GM19324 (cell line): ENCODE results near the gene RAD51B.
"Not testable (repeated sequence)": the region's sequence is repeated elsewhere in the genome, so short reads cannot be mapped to it uniquely, and the experiment has no call there.

ENCODE experiments used
- ATAC-seq: cut with Tn5 transposase; IDR thresholded peaks from one replicate; pipeline ENCODE4 v1.9.1; 2021; ENCODE audit warnings: mild to moderate bottlenecking, moderate library complexity; ENCODE audit not compliant: unreplicated experiment, low FRiP score

RAD51B gene

DNA sequence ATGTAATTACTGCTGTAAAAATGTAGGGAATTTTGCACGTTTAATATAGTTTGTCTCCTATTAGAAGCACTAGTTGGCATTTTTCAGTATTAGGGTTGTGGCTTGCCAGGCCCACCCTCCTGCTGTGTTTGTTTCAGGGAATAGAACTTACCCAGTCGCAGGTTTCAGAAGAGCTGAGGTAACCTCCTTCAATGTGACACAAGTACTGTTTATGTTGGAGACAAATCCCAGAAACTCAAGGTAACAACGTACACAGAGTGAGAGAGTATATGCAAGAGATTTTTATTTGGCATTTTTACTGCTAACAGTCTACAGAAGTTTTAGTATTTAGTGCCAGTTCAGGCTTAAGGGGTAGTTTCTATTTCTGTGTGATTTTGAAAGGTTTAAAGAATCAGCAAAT is 284.3 kb downstream of the RAD51B start:
- no peak for ATAC-seq

DNA sequence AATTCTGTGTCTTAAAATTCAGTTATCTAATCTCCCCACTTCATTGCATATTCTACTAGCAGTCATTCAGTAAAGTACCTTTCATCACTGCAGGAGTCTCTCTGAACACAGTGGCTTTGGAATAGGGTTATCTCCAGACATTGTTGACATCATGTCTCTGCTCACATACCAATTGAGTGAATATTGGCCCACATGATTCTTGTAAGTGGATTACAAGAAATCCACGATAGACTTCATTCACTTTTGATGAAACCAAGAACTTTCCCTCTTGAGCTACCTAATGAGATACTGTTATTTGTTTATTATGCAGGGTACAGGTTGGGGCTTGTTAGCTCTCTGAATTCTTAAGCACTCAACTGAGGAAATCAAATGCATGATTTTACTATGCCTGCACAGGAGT is 284.9 kb downstream of the RAD51B start:
- ATAC-seq: no peak

DNA sequence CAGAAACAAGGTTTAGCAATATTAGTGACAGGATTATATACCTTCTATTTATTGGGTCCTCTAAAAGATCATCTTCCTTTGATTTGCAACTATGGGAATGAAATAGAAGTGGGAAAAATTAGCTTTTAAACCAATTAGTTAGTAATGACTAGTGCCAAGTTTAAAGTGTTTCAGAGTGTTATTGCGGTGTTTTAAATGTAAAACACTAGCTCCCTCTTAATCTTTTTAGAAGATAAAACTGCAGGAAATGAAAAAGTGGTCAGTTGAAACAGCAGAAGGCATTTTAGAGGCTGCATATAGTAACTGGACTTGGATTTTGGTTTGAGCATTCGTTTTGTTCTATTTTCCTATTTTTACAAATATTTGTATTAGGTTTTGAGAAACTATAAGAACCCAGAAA is 286.2 kb downstream of the RAD51B start:
- ATAC-seq: no peak

DNA sequence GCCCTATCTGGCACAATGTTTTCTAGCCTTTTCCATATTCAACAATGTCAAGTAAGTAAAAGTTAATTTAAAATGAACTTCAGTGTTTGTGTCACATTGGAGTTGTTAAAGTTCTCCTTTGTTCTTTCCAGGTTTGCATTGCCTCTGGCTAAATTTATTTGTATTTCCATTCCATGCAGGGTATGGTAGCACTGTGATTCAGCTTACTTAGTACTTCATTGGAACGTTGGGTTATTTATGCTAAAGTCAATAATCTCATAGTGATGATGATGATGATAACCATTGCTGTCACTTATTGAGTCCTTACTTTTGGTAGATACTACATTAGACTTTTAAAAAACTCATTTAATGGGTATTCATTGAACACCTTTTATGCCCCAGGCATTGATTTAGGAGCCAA is 286.9 kb downstream of the RAD51B start:
- no peak for ATAC-seq

DNA sequence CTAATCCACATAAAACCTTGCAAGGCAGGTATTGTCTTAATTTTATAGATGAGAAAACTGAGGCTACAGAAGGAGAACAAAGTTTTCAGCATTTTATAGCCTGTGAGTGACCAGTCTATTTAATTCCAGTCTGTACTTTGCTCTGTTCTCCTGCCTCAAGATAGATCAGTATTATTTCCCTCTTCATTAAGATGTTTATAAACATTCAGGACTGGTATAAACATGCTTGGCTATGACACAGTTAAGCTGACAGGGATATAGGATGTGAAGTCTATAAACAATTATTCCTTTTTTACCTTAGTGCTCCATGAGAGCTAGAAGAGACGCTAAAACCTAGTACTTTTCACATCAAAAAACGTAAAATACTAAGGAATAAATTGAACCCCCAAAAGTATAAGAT is 287.3 kb downstream of the RAD51B start:
- no peak for ATAC-seq

DNA sequence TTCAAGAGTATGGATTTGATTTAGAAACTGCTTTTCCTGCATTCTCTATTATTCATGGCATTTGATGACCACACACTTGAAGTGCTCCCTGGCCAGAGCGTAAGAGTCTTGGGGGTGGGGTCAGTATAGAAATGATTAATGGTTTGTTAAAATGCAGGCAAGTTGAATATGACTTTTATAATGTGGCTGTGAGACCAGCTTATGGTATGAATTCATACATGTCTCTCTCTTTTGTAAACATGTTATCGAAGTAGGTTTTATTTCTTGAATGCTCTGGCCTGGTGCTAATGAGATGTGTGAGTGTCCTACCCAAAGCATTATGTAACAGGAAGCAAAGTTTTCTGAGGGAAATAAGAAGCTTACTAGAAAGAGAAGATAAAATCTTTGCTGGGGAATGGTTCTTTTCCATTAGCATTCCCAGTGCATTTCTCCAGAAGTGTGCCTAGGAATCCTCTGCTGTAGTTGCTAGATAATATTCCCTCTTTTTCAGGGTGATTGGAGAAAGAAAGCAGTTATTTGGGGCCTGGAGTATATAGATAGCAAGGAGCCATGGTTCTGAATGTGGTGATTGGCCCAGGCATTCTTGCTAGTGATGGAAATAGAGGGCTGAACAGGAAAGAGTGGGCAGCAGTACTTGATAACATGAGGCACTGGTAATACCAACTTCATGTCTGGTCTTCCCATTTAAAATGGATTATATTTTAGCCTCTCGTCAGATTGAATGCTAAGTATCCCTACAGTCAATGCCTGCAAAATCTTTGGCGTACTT is 289.7 kb downstream of the RAD51B start:
- ATAC-seq: no peak

DNA sequence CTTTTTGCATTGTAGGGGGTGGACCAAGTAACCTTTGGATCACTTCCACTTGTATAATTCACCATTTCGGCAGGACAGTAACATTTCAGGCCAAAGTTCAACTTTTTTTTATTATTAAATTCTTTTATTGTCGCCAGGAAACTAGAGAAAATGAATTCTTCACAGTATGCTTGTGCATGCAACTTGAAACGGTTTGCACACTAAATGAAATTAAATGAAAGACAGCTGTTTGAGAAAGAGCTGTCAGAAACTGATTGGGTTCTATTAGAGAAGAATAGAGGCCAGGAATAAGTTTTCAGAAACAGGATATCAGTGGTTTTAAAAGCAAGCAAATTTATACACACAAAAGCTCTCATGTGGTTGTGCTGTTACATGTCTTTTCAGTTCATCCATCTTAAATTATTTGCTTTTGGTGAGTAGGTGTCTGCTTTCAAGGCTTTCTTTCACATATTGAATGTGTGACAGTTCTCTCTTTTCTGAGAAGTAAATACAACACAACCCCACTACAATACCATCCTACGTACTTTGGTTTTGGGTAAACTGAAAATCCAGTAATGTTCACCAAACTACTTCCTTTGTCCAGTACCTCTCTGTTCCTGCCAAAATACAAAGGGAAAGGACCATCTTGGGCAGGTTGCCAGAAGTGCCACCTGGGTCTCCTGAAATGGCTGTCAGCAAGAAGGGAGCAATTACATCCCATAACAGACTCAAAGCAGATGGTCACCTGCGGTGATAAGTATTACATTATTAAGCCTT is 291.7 kb downstream of the RAD51B start:
- no peak for ATAC-seq

DNA sequence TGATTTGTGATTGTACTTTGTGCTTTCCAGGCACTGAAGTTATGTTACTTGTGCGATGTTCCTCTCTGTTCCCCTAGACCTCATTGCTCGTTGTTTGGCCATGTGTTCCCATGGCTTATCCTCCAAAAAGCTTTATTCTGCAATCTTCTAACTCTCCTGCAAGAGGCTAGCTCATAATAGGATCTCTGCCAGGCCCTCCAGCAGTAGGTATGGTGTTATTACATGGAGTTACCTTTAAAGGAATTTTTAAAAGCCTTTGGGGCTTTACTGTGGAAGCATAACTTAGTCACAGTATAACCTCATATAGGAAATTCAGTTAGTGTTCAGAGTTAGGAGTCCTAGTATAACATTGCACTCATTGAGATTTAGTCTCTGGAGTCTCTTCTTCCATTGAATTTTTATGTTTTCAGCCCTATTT is 292.3 kb downstream of the RAD51B start:
- ATAC-seq: no peak

DNA sequence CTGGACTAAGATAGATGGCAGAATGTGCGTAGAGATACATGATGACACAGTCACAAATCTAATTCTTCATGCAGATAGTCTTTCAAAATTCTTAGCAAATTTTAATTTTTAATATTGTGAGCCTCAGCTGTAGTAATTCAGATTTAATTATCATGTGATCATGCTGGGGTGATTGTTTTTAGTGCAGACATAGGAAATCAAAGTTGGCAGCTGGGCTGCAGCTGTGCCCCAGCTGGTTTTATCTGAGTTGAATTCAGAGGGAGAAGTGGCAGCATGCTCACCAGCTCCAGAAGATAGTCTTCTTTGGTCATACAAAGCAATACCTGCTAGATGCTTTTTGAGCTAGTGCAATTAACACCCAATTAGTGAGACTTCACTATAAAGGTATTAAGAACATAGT is 292.9 kb downstream of the RAD51B start:
- no peak for ATAC-seq

DNA sequence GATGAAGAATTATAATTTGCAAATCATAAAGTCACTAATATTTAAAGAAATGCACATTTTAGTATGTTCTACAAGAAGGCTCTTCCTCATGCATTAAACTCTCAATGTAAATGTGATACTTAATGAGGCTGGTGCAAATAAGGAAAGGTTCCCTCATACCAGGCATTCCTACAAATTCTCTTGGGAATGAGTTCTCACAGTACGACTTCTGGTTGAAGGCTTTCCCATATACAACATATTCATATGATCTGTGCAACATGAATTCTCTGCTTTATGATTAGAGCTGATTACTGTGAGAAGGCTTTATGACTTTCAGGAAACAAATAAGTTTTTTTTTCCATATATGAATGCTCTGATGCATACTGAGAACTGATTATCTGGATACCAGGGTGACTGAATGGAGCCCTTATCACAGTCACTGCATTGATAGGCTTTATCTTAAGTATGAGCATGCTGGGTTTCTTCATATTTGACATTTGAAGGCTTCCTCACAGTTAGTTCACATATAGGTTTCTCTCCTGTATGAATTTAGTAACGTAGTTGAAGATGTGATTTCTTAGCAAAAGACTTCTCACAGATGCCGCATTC is 293.9 kb downstream of the RAD51B start:
- ATAC-seq: no peak

DNA sequence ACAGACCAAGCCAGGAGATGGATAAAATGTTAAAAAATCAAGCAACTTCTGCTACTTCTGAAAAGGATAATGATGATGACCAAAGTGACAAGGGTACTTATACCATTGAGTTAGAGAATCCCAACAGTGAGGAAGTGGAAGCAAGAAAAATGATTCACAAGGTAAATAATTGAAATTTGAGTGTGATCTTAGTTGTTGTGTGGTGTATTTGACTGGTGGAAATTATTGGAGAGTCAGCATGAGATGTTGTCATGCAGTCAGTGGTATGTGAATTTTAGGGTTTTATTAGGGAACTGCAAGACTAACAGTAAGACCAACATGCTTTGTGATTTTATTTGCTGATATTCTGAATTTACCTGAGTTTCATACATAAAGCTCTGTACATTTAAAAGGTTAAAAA is 296.4 kb downstream of the RAD51B start:
- ATAC-seq: not testable (repeated sequence)

DNA sequence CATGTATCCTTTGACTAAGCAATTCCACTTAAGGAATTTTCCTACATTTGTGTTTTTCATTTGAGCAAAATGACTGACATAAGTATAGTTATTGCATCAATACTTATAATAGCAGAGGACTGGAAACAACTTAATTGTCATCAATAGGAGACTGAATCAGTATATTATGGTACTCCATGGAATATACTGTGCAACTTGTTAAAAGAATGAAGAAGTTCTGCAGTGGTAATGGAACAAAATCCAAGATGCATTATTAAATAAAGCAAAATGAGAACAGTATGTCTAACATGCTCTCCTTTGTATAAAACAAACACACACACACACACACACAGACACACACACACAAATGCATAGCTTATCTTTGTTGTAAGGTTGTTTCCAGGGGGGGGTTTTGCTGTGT is 303.1 kb downstream of the RAD51B start:
- ATAC-seq: no peak

DNA sequence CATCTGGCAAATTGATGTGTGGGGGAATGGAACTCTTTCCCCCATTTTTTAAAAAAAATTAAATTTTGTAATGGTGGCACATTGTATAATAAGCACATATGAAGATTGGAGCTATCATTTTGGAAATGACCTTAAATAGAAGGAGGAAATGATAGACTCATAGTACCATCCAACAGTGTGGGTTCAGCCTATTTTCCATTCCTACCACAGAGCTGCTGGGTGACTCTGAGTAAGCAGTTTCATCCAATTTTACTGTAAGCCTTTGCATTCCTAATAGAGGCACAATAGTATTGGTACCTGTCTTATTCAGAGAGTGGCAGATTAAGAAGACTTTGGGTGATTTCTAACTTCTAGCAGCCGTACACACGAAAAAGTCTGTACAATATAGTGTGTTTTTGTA is 304.5 kb downstream of the RAD51B start:
- no peak for ATAC-seq

DNA sequence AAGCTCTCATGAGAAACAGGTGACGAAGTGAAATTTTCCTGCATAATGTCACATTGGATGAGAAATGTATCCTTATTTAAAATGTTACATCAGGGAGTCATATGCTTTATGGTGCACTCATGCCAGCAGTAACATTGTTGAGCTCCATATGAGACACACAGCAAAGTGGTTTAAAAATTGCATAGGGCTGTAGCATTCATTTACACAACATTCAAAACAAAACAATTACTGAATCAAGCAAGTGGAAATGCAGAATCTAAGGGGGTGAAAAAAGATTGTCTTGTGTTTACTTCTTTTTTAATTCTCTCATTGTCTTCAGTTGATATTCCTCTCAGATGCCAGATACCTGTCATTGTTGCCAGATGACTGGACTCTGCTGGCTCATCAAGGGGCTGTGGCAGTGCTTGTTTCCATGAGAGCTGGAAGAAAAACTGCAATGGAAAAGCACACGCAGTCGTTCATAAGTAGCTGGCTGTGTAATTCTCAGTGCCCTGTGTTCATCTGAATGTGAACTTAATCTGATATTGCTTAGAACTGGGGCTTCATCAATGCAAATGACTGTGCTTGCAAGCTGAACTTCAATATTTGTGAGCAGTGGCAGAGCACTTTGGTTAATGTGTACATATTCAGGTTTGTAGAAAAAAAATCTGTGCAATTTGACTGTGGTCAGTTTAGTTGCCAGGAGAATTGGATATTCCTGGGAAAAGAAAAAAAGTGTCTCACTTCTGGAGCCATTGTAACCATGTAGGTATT is 305.6 kb downstream of the RAD51B start:
- ATAC-seq: no peak

DNA sequence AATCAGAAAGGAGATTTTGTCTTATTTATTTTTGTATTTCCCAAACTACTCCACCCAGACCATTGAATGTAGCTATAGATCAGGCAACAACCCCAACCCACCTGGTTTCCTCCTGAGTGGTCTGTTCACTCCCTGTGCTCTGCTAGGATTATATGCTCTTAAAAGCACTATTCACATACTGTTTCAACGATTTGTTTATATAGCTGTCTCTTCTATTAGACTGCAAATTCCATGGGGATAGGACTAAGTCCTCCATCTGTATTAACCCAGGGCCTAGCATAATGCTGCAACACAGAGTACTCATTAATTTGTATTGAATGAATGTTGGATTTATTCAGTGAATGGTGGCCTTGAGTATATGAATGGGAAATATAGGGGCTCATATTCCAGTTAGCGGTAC is 307.6 kb downstream of the RAD51B start:
- no peak for ATAC-seq

DNA sequence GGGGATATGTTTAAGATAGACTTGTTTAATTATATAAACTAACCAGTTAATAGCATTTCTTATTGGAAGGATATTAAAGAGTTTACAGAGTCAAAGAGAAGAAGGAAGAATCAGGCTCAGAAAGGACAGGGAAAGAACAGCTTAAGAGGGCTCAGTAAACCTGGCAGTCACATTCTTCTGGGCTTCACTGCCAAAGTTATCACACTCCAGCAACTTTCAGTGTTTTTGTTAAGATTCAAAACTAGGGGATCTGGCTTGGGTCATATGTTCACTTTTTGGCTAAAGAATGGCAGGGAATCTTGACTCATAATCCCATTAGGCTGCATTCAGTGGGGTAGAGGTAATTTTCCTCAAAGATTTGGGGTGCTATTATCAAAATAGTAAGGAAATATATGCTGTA is 312.3 kb downstream of the RAD51B start:
- ATAC-seq: no peak

DNA sequence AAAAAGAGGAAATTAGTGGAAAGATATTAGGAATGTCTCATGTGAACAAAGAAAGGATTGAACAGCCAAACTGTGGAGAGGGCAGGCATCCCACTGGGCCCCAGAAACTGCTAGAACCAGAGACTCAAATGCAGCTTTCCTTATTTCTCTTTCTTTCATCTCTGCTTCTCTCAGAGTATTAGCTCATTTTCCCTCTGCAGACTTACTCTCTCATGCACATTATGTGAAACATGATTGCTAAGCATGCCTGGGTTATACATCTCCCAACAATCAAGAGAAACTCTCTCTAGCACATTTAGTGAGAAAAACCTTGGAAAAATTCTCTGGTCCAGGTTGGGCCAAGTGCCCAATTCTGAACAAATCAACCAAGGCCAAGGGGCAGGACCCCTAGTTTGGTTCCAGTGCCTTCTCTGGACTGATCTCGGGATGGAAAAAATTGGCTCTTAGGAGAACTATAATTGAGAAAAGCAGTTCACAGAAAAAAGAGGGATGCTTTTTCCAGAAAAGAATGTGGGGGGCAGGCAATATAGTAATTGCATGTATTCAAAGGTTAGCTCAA is 313.1 kb downstream of the RAD51B start:
- no peak for ATAC-seq

DNA sequence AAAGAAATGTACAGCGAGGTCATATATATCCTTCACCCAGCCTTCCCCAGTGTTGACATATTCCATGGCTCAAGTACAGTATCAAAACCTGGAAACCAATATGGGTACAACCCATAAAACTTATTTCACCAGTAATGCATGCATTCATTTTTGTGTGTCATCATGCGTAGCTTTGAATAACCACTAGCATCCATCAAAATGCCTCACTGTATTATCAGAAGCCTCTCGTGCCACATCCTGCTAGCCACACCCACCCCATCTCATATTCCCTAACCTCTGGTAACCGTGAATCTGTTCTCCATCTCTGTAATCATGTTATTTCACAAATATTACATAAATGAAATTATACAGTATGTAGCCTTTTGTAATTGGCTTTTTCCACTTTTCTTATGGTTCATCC is 314.3 kb downstream of the RAD51B start:
- ATAC-seq: no peak

DNA sequence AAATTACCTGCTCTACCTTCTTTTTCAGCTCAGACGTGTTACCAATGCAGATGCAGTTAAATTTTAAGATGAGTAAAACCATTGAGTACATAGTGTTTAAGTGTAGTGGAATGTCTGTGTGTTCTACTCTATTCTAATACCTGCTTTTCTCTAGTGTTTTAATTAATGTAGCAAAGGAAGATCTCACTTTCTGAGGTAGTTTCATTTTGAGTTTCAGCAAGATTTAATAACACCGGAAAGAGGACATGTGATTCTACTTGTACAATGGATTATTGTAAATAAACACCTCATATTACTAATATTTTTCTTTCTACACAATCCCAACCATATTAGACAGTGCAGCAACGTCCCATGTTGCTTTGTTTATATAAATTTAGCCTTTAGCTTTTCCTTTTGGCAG is 315.4 kb downstream of the RAD51B start:
- no peak for ATAC-seq

DNA sequence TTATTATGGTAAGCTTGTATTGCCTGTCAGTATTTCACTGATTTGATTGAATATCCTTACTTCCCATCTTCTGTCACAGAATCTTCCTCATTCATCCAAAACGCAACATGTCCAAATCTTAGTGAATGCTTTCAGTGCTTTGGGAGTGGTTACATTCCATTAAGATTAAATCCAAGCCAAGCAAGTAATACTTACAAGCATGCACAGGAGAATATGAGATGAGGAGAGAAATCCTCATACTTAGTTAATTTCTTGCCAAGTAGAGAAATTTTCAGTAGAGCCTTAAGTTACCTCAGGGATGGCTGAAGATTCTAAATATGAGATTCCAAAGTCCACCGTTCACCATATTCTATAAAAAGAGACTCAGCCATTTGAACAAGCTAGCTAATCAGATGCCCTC is 316.0 kb downstream of the RAD51B start:
- ATAC-seq: no peak
